GM21717 (cell line): ENCODE data around the gene EGFL6.
A peak's percentile ranks its signal among the peaks of the same experiment; 100 is the strongest.
"Not testable (repeated sequence)": the region's sequence is repeated elsewhere in the genome, so short reads cannot be mapped to it uniquely, and the experiment has no call there.

Experiments
- ATAC-seq: cut with Tn5 transposase; IDR thresholded peaks from one replicate; pipeline ENCODE4 v1.9.1; 2021; ENCODE audit warnings: mild to moderate bottlenecking, moderate library complexity; ENCODE audit not compliant: unreplicated experiment

EGFL6 gene

GRCh38 chrX:13651150-13651549 lies 81.7 kb downstream of the EGFL6 start:
- no peak for ATAC-seq

GRCh38 chrX:13652287-13652793 lies 82.9 kb downstream of the EGFL6 start:
- no peak for ATAC-seq

GRCh38 chrX:13652850-13653693 lies 83.7 kb downstream of the EGFL6 start, which contains the start of gene TCEANC:
TCEANC (plus strand) TSS chrX:13653141; CDS start chrX:13662509, 9,368 bp downstream.
- peak; percentile 92 for ATAC-seq

- no peak for ATAC-seq
Observed at GRCh38 chrX:13654116-13654515, 84.7 kb downstream of the EGFL6 start.

GRCh38 chrX:13655674-13656073 lies 86.3 kb downstream of the EGFL6 start:
- ATAC-seq, result no peak

- no peak for ATAC-seq
Observed at GRCh38 chrX:13658602-13659001, 89.2 kb downstream of the EGFL6 start.

GRCh38 chrX:13659063-13659462 lies 89.7 kb downstream of the EGFL6 start:
- ATAC-seq, result no peak

- no peak for ATAC-seq
Observed at GRCh38 chrX:13661735-13662288, 92.4 kb downstream of the EGFL6 start.

GRCh38 chrX:13662355-13662791 lies 93.0 kb downstream of the EGFL6 start:
- ATAC-seq, result no peak

- ATAC-seq, result no peak
Observed at GRCh38 chrX:13664020-13664419, 94.6 kb downstream of the EGFL6 start.

GRCh38 chrX:13666836-13667235 lies 97.4 kb downstream of the EGFL6 start:
- ATAC-seq, result no peak

- no peak for ATAC-seq
Observed at GRCh38 chrX:13667919-13668318, 98.5 kb downstream of the EGFL6 start.

GRCh38 chrX:13669246-13669737 lies 99.9 kb downstream of the EGFL6 start:
- ATAC-seq, result peak; percentile 80

GRCh38 chrX:13669755-13670154 lies 100.4 kb downstream of the EGFL6 start:
- ATAC-seq, result not testable (repeated sequence)

GRCh38 chrX:13670197-13670596 lies 100.8 kb downstream of the EGFL6 start:
- no peak for ATAC-seq

- ATAC-seq, result no peak
Observed at GRCh38 chrX:13673016-13673415, 103.6 kb downstream of the EGFL6 start.

GRCh38 chrX:13676885-13677284 lies 107.5 kb downstream of the EGFL6 start:
- ATAC-seq, result no peak

GRCh38 chrX:13679700-13680099 lies 110.3 kb downstream of the EGFL6 start:
- not testable (repeated sequence) for ATAC-seq

- ATAC-seq, result no peak
Observed at GRCh38 chrX:13681595-13681994, 112.2 kb downstream of the EGFL6 start.
